GM18867 (cell line): ENCODE measurements around the gene SLC18B1.

Experiments
- ATAC-seq: cut with Tn5 transposase; IDR thresholded peaks from one replicate; pipeline ENCODE4 v1.9.1; 2021; ENCODE audit warnings: mild to moderate bottlenecking, moderate library complexity; ENCODE audit not compliant: unreplicated experiment

SLC18B1 gene

GRCh38 chr6:132748446-132748845, 50.0 kb downstream of the SLC18B1 start:
- ATAC-seq, result no peak

- no peak for ATAC-seq
Measured at GRCh38 chr6:132746048-132746447, 52.4 kb downstream of the SLC18B1 start.

GRCh38 chr6:132742495-132742894, 55.9 kb downstream of the SLC18B1 start:
- no peak for ATAC-seq

GRCh38 chr6:132741281-132741680, 57.2 kb downstream of the SLC18B1 start:
- no peak for ATAC-seq

GRCh38 chr6:132736239-132736638, 62.2 kb downstream of the SLC18B1 start:
- no peak for ATAC-seq

GRCh38 chr6:132734694-132735236, 63.7 kb downstream of the SLC18B1 start:
- no peak for ATAC-seq

- no peak for ATAC-seq
Measured at GRCh38 chr6:132733814-132734213, 64.6 kb downstream of the SLC18B1 start.

- no peak for ATAC-seq
Measured at GRCh38 chr6:132733283-132733682, 65.2 kb downstream of the SLC18B1 start.

- no peak for ATAC-seq
Measured at GRCh38 chr6:132731086-132731485, 67.4 kb downstream of the SLC18B1 start.

GRCh38 chr6:132730560-132730959, 67.9 kb downstream of the SLC18B1 start:
- no peak for ATAC-seq

- ATAC-seq, result no peak
Measured at GRCh38 chr6:132728616-132729015, 69.8 kb downstream of the SLC18B1 start.

- ATAC-seq, result no peak
Measured at GRCh38 chr6:132726608-132726975, 71.8 kb downstream of the SLC18B1 start.

GRCh38 chr6:132725947-132726607, 72.4 kb downstream of the SLC18B1 start:
- ATAC-seq, result peak; percentile 89

- ATAC-seq, result no peak
Measured at GRCh38 chr6:132725471-132725870, 73.0 kb downstream of the SLC18B1 start.

- ATAC-seq, result no peak
Measured at GRCh38 chr6:132719736-132720448, 78.5 kb downstream of the SLC18B1 start.
